ENCODE data around the gene PATL2.
A peak's percentile ranks its signal among the peaks of the same experiment; 100 is the strongest.
"Not testable (repeated sequence)": the region's sequence is repeated elsewhere in the genome, so short reads cannot be mapped to it uniquely, and the experiment has no call there.

PATL2 gene

GRCh38 chr15:44720000-44720435, 8.9 kb upstream of the PATL2 start:
- not testable (repeated sequence) for DNase-seq (ENCODE audit: low read depth, low spot score); H3K27ac ChIP-seq

- no peak for DNase-seq (ENCODE audit: low read depth, low spot score)
- no peak overlapping the region for H3K27ac ChIP-seq
Measured at GRCh38 chr15:44719293-44719999, 8.3 kb upstream of the PATL2 start.

- H3K27ac ChIP-seq: no peak overlapping the region
- no peak for DNase-seq (ENCODE audit: low read depth, low spot score)
Measured at GRCh38 chr15:44718927-44719292, 7.8 kb upstream of the PATL2 start.

GRCh38 chr15:44718180-44718926, 7.2 kb upstream of the PATL2 start:
- DNase-seq (ENCODE audit: low read depth, low spot score): no peak
- H3K27ac ChIP-seq: no peak overlapping the region

GRCh38 chr15:44716983-44717602, 6.0 kb upstream of the PATL2 start:
- DNase-seq (ENCODE audit: low read depth, low spot score): no peak
- H3K27ac ChIP-seq: no peak overlapping the region

GRCh38 chr15:44715797-44716334, 4.7 kb upstream of the PATL2 start:
- no peak overlapping the region for H3K27ac ChIP-seq
- no peak for DNase-seq (ENCODE audit: low read depth, low spot score)

- no peak for DNase-seq (ENCODE audit: low read depth, low spot score)
- no peak overlapping the region for H3K27ac ChIP-seq
Measured at GRCh38 chr15:44715142-44715796, 4.1 kb upstream of the PATL2 start.

- DNase-seq (ENCODE audit: low read depth, low spot score): no peak
- peak overlapping the region; percentile 53 for H3K27ac ChIP-seq
Measured at GRCh38 chr15:44713006-44713966, 2.2 kb upstream of the PATL2 start.

GRCh38 chr15:44712346-44713005, 1.4 kb upstream of the PATL2 start:
- peak overlapping the region; percentile 53 for H3K27ac ChIP-seq
- DNase-seq (ENCODE audit: low read depth, low spot score): no peak

- peak overlapping the region; percentile 53 for H3K27ac ChIP-seq
- DNase-seq (ENCODE audit: low read depth, low spot score): no peak
Measured at GRCh38 chr15:44711743-44712345, 721 bp upstream of the PATL2 start.

- H3K27ac ChIP-seq: peak overlapping the region; percentile 53
- no peak for DNase-seq (ENCODE audit: low read depth, low spot score)
Measured at GRCh38 chr15:44710236-44711095, 657 bp downstream of the PATL2 start.

- H3K27ac ChIP-seq: peak overlapping the region; percentile 51
- peak; percentile 51 for DNase-seq (ENCODE audit: low read depth, low spot score)
Measured at GRCh38 chr15:44706946-44707636, 4.0 kb downstream of the PATL2 start.

GRCh38 chr15:44706401-44706800, 4.7 kb downstream of the PATL2 start:
- no peak for DNase-seq (ENCODE audit: low read depth, low spot score)
- H3K27ac ChIP-seq: peak overlapping the region; percentile 51

- H3K27ac ChIP-seq: no peak overlapping the region
Measured at GRCh38 chr15:44705986-44706385, 5.1 kb downstream of the PATL2 start.

GRCh38 chr15:44700676-44701075, 10.4 kb downstream of the PATL2 start:
- DNase-seq (ENCODE audit: low read depth, low spot score); H3K27ac ChIP-seq: not testable (repeated sequence)

More at GRCh38 chr15:44705986-44706385, 5.1 kb downstream of the PATL2 start:
- no peak for DNase-seq (ENCODE audit: low read depth, low spot score)

- no peak overlapping the region for H3K27ac ChIP-seq
- no peak for DNase-seq (ENCODE audit: low read depth, low spot score)
Measured at GRCh38 chr15:44698641-44699040, 12.5 kb downstream of the PATL2 start.

- no peak overlapping the region for H3K27ac ChIP-seq
- no peak for DNase-seq (ENCODE audit: low read depth, low spot score)
Measured at GRCh38 chr15:44697014-44697413, 14.1 kb downstream of the PATL2 start.
